ENCODE data around the gene AK8. TPM values are rescaled to one million over a fixed set of nuclear protein-coding genes. Genes with fewer than 3 reads are reported as not detected.

The AK8 gene
- total RNA-seq, 2 experiments from 2014 or later: 0.27 TPM; not detected in 1

DNA sequence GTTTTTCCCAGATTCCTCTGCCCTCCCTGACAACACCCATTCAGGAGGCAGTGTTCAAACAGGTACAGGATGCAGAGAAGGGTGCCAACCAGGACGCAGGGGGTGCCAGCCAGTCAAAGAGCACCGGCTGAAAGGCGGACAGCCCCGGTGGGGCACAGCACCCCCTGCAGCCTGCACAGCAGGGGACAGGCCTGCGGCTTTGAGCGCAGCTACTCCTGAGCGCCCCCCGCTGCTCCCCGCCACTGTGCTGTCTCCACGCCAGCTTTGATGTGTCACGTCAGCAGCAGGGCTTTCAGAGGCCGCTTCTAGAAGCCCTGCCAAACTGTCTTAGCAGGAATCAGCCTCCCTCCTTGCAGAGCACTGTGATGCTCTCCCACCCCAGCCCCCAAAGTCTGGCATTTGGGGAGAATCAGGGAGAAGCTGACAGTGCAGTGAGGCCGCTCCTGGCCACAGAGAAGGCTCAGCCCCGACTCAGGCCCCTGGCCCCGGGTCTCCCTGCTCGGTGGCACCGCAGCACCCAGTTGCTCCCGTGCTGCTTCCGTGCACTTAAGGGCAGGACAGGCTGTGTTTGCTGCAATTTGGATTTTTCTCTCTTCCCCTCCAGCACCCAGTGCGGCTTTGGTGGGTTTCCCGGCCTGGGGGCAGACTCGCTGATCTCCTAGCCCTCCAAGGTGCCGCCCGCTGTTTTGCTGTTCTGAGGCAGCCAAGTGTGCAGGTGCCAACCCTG lies 20.3 kb downstream of the AK8 start:
- no peaks in the 10 kb centered on the region for H3K4me1 ChIP-seq (ENCODE audit: insufficient read depth, low read length, poor library complexity, severe bottlenecking)
- no peaks in the 10 kb centered on the region for H3K36me3 ChIP-seq (ENCODE audit: insufficient read depth, low read length)
- no peaks in the 10 kb centered on the region for H3K9me2 ChIP-seq (ENCODE audit: insufficient read depth, low read length)
- intact Hi-C loops (cut with micrococcal nuclease; ENCODE audit: unreplicated experiment): no loop called here
- no peaks in the 10 kb centered on the region for H3K9me3 ChIP-seq (ENCODE audit: low read length)
- TF ChIP-seq, protein P1, sequence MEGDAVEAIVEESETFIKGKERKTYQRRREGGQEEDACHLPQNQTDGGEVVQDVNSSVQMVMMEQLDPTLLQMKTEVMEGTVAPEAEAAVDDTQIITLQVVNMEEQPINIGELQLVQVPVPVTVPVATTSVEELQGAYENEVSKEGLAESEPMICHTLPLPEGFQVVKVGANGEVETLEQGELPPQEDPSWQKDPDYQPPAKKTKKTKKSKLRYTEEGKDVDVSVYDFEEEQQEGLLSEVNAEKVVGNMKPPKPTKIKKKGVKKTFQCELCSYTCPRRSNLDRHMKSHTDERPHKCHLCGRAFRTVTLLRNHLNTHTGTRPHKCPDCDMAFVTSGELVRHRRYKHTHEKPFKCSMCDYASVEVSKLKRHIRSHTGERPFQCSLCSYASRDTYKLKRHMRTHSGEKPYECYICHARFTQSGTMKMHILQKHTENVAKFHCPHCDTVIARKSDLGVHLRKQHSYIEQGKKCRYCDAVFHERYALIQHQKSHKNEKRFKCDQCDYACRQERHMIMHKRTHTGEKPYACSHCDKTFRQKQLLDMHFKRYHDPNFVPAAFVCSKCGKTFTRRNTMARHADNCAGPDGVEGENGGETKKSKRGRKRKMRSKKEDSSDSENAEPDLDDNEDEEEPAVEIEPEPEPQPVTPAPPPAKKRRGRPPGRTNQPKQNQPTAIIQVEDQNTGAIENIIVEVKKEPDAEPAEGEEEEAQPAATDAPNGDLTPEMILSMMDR (conservative IDR thresholded peaks at IDR 0.05; ENCODE audit: low read length): no peak
- TF ChIP-seq EZH2phosphoT487 (IDR thresholded peaks at IDR 0.05; ENCODE audit: borderline replicate concordance, low read depth, low read length): no peak
- no peaks in the 10 kb centered on the region for H4K20me1 ChIP-seq (ENCODE audit: insufficient read depth, low read length)
- no peak overlapping the region for H3K4me2 ChIP-seq (ENCODE audit: low read length)
- no peak overlapping the region for H2AFZ ChIP-seq (ENCODE audit: low read length)
- no peak overlapping the region for H3K4me3 ChIP-seq (ENCODE audit: low read depth, low read length, poor library complexity, severe bottlenecking)
- H3K27ac ChIP-seq (ENCODE audit: low read depth, low read length, poor library complexity, severe bottlenecking): no peak overlapping the region
- no TSS peak for BruUV-seq (replicated peaks)
- no peak for DNase-seq (ENCODE audit: low spot score)
- no peaks in the 10 kb centered on the region for H3K79me2 ChIP-seq (ENCODE audit: insufficient read depth, low read depth, low read length)
- ChIA-PET POLR2A (interaction anchor here (0.5 kb wide), 1 partner anchor 9 kb away, joined by 3 read pairs; no protein-coding TSS in a partner anchor), CTCF (ENCODE audit: unreplicated experiment) (no interaction called here)

DNA sequence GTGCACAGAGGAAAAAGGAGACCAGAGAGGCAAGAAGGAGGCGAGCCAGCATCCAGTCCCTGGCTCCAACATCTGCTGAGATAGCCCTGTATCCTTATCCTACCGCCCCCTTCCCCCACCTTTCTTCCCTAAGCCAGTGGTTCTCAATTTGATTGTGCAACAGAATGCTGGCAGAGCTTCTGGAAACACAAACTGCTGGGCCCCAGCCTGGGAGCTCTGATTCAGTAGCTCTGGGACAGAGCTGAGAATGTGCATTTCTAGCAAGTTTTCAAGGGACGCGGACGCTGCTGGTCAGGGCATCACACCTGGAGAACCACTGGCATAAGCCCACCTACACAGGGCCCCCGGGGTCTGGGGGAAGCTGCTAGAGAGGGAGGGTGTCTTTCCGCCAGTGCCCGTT lies 21.1 kb downstream of the AK8 start:
- CTCF ChIA-PET (ENCODE audit: unreplicated experiment): no interaction called here

DNA sequence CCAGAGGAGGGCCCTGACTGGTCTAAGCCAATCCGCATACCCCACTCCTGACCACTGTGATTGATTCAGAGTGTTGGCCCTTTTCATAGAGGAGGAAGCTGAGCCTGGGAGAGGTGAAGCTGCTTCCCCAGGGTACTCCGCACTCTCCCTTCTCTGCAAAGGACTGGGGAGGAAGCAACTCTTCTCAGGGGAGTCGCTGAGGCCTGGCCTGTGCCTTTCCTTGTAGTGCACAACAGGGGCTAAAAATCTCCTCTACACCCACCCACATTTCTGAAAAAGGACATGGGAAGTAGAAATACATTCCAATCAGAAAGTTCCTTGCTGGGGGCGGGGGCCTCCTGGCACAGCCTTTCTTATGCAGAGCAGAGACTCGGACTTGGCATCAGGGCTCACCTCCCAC lies 22.2 kb downstream of the AK8 start:
- Histone ChIP-seq H4K20me1 (ENCODE audit: insufficient read depth, low read length) (no peaks in the 10 kb centered on the region), H2AFZ (ENCODE audit: low read length) (no peak overlapping the region), H3K27ac (ENCODE audit: low read depth, low read length, poor library complexity, severe bottlenecking) (no peak overlapping the region), H3K4me2 (ENCODE audit: low read length) (no peak overlapping the region), H3K36me3 (ENCODE audit: insufficient read depth, low read length) (no peaks in the 10 kb centered on the region), H3K4me1 (ENCODE audit: insufficient read depth, low read length, poor library complexity, severe bottlenecking) (no peaks in the 10 kb centered on the region), H3K9me2 (ENCODE audit: insufficient read depth, low read length) (no peaks in the 10 kb centered on the region), H3K79me2 (ENCODE audit: insufficient read depth, low read depth, low read length) (no peaks in the 10 kb centered on the region), H3K9me3 (ENCODE audit: low read length) (no peaks in the 10 kb centered on the region), H3K4me3 (ENCODE audit: low read depth, low read length, poor library complexity, severe bottlenecking) (no peak overlapping the region)
- no TSS peak for BruUV-seq (replicated peaks)
- TF ChIP-seq EZH2phosphoT487 (IDR thresholded peaks at IDR 0.05; ENCODE audit: borderline replicate concordance, low read depth, low read length): no peak
- TF ChIP-seq, protein P1 (conservative IDR thresholded peaks at IDR 0.05; ENCODE audit: low read length): no peak
- intact Hi-C loops (cut with micrococcal nuclease; ENCODE audit: unreplicated experiment): no loop called here
- POLR2A ChIA-PET: no interaction called here
- no peak for DNase-seq (ENCODE audit: low spot score)
- CTCF ChIA-PET (ENCODE audit: unreplicated experiment): no interaction called here

More for the DNA sequence above, 21.1 kb downstream of the AK8 start:
- POLR2A ChIA-PET: interaction anchor here (0.5 kb wide), 1 partner anchor 9 kb away, joined by 3 read pairs; no protein-coding TSS in a partner anchor
- no peak for DNase-seq (ENCODE audit: low spot score)
- H2AFZ ChIP-seq (ENCODE audit: low read length): no peak overlapping the region
- no peaks in the 10 kb centered on the region for H3K4me1 ChIP-seq (ENCODE audit: insufficient read depth, low read length, poor library complexity, severe bottlenecking)
- no peaks in the 10 kb centered on the region for H3K36me3 ChIP-seq (ENCODE audit: insufficient read depth, low read length)
- no peak overlapping the region for H3K4me3 ChIP-seq (ENCODE audit: low read depth, low read length, poor library complexity, severe bottlenecking)
- H3K9me3 ChIP-seq (ENCODE audit: low read length): no peaks in the 10 kb centered on the region
- TF ChIP-seq EZH2phosphoT487 (IDR thresholded peaks at IDR 0.05; ENCODE audit: borderline replicate concordance, low read depth, low read length): no peak
- TF ChIP-seq, protein P1 (conservative IDR thresholded peaks at IDR 0.05; ENCODE audit: low read length): no peak
- H3K9me2 ChIP-seq (ENCODE audit: insufficient read depth, low read length): no peaks in the 10 kb centered on the region
- intact Hi-C loops (cut with micrococcal nuclease; ENCODE audit: unreplicated experiment): no loop called here
- BruUV-seq (replicated peaks): no TSS peak
- no peak overlapping the region for H3K27ac ChIP-seq (ENCODE audit: low read depth, low read length, poor library complexity, severe bottlenecking)
- H3K79me2 ChIP-seq (ENCODE audit: insufficient read depth, low read depth, low read length): no peaks in the 10 kb centered on the region
- no peak overlapping the region for H3K4me2 ChIP-seq (ENCODE audit: low read length)
- H4K20me1 ChIP-seq (ENCODE audit: insufficient read depth, low read length): no peaks in the 10 kb centered on the region

Measured in OCI-LY7 (cell line).